Right lobe of liver (tissue), 4 donors: ENCODE results near the gene NPL.

Source experiments
- CTCF ChIP-seq, 4 donors: fragments of 200-600 bp in 3 of 4; fragments of 450-650 bp in 1 of 4; IDR thresholded peaks; one replicate each; pipeline versions ENCODE4 v1.5.1 to v1.8.0; 2016 to 2022; ENCODE audit warnings: antibody characterized with exemption in 4 of 4, mild to moderate bottlenecking in 2 of 4
- POLR2A ChIP-seq: fragments of 450-650 bp; IDR thresholded peaks from one replicate; pipeline ENCODE4 v1.6.1; 2017; ENCODE audit warnings: antibody characterized with exemption, mild to moderate bottlenecking
- donor health status: DM: no; HTN: no; CAD: no.
- donor health status: DM: no; HTN: no; CAD: no.
- donor health status: DM: no; HTN: yes; CAD: no.

GRCh38 chr1:182855911-182856310 is 66.3 kb downstream of the NPL start:
- TF ChIP-seq CTCF (IDR thresholded peaks at IDR 0.05): no peak
- TF ChIP-seq POLR2A: no peak
